Progenitor cell of endocrine pancreas (in vitro differentiated cells): ENCODE data around the gene ASPRV1. TPM values are rescaled to one million over a fixed set of nuclear protein-coding genes. Genes with fewer than 3 reads are reported as not detected.

Source experiments
- DNase-seq: peaks from one replicate; pipeline ENCODE4 v3.0.0; 2021; ENCODE audit warnings: low spot score; ENCODE audit not compliant: unreplicated experiment
- H3K27ac Mint-ChIP-seq: 2 replicates; pipeline ENCODE4 v1.8.0; 2021; ENCODE audit warnings: mild to moderate bottlenecking, moderate library complexity, mixed read lengths
- H3K27me3 Mint-ChIP-seq: 2 replicates; pipeline ENCODE4 v1.8.0; 2021; ENCODE audit warnings: mixed read lengths
- H3K36me3 Mint-ChIP-seq: 2 replicates; pipeline ENCODE4 v1.8.0; 2022; ENCODE audit warnings: mixed read lengths; ENCODE audit not compliant: insufficient read depth
- H3K4me1 Mint-ChIP-seq: 2 replicates; pipeline ENCODE4 v1.8.0; 2021; ENCODE audit warnings: low read depth, mixed read lengths
- H3K4me3 Mint-ChIP-seq: 2 replicates; pipeline ENCODE4 v1.8.0; 2021; ENCODE audit warnings: low read depth, mild to moderate bottlenecking, moderate library complexity, mixed read lengths
- H3K9me3 Mint-ChIP-seq: 2 replicates; pipeline ENCODE4 v1.8.0; 2021; ENCODE audit warnings: low read depth, mixed read lengths
- total RNA-seq: library from RNA; stranded (reverse); gene quantifications from 2 replicates; pipeline ENCODE4 v1.2.1, GENCODE V29; 2021
- TF ChIP-seq, protein P1 (sequence below): fragments of 200-600 bp; sonication (generic); IDR thresholded peaks from one replicate; pipeline ENCODE4 v1.5.0; 2021; ENCODE audit warnings: antibody characterized with exemption, mild to moderate bottlenecking; ENCODE audit not compliant: unreplicated experiment

ASPRV1 gene
- total RNA-seq, 1 donor from 2014 or later, result 1.1 TPM

DNA sequence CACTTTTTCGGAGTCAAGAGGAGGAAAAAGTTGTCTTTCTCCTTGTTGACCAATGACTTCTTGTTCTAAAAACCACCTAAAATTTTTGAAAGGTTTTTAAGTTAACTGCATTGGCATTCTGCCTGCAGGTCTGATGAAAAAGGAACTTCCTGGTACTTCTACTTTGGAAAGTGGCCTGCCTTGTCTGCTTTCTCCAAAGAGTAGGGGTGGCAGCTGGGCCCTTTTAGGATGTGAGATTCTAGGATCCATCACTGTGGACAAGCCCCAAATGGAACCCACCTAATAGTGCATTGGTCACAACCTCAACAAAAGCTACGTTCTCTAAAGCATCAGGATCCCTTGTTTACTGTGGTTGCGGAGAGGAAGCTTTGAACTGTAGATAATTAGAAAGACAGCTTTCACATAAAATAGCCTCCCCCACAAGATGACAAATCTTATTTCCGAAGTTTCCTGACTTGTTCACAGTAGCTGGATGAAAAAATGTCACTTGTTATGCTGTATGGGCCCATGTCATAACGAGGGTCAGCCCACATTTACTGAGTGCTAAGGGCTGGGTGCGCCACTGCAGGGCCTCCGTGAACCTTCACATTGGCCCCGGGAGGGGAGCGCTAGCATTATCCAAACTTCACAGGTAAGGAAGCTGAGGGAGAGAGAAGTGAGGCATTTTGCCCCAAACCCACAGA, 17.4 kb downstream of the ASPRV1 start:
- no peak overlapping the region for H3K4me3 Mint-ChIP-seq
- no peaks in the 10 kb centered on the region for H3K9me3 Mint-ChIP-seq
- TF ChIP-seq, protein P1, sequence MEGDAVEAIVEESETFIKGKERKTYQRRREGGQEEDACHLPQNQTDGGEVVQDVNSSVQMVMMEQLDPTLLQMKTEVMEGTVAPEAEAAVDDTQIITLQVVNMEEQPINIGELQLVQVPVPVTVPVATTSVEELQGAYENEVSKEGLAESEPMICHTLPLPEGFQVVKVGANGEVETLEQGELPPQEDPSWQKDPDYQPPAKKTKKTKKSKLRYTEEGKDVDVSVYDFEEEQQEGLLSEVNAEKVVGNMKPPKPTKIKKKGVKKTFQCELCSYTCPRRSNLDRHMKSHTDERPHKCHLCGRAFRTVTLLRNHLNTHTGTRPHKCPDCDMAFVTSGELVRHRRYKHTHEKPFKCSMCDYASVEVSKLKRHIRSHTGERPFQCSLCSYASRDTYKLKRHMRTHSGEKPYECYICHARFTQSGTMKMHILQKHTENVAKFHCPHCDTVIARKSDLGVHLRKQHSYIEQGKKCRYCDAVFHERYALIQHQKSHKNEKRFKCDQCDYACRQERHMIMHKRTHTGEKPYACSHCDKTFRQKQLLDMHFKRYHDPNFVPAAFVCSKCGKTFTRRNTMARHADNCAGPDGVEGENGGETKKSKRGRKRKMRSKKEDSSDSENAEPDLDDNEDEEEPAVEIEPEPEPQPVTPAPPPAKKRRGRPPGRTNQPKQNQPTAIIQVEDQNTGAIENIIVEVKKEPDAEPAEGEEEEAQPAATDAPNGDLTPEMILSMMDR, result no peak

DNA sequence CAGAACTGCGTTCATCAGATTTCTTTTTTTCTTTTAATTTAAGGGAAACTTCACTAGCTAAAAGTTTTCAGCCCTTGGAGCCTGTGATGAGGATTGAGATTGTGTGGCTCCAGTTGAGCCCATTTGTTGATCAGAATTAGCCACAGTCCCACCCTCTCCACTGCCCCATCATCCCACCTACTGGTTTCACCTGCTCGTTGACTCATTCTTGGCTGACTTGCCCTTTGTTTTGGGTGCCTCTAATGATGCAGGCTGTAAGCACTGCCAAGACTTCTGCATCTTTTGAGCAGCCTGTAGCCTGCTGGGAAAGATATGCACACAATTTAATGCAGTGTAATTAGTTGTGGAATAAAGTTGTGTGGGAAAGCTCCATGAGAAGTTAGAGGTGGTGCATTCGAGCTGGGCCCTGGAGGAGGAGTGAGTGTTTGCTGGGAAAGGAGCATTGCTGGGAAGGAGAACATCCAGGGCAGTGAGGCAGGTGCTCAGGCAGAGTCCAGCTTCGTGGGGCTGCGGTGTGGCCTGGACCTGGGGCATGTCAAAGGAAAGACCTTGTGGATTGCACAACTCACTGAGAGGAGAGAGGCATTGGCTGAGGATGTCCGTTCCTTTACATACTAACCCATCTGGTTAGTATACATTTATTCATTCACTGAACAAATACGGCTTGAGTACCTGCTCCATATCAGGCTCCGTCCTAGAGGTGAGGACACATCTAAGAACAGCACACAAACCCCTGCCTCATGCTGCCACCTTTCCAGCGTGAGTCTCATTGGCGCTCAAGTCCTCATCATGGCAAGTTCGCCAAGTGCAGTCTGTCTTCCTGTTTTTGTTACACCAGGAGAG, 18.2 kb downstream of the ASPRV1 start:
- DNase-seq, result no peak
- H3K9me3 Mint-ChIP-seq, result no peaks in the 10 kb centered on the region
- H3K27me3 Mint-ChIP-seq, result no peaks in the 10 kb centered on the region
- H3K4me1 Mint-ChIP-seq, result peaks cover 13% of the 10 kb centered on the region
- H3K36me3 Mint-ChIP-seq, result peaks cover 14% of the 10 kb centered on the region
- TF ChIP-seq, protein P1, result no peak
- no peak overlapping the region for H3K4me3 Mint-ChIP-seq
- H3K27ac Mint-ChIP-seq, result no peak overlapping the region

More for the DNA sequence above, 17.4 kb downstream of the ASPRV1 start:
- Mint-ChIP-seq H3K27me3 (peaks cover 1% of the 10 kb centered on the region), H3K36me3 (peaks cover 7% of the 10 kb centered on the region), H3K27ac (no peak overlapping the region), H3K4me1 (peaks cover 13% of the 10 kb centered on the region)
- DNase-seq, result no peak

DNA sequence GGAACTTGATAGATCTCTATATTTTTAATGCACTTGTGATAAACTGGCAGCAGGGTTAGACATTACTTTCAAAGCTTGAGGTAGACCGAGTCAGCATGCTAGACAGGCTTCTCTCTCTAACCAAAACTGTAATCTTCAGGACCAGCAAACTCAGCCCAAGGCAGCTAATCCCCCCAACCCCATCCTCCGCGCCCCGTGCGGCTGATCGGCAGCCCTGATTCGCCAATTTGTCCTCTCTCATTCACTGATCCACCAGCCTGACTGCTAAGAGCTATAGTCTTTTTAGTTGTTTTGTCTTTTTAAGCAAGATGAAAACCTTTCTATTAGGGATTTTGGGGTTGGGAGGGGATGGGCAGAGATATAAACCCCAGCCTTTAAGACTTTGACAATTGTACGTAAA, 20.7 kb downstream of the ASPRV1 start:
- Mint-ChIP-seq H3K4me3 (no peak overlapping the region), H3K27me3 (no peaks in the 10 kb centered on the region), H3K27ac (no peak overlapping the region), H3K4me1 (peaks cover 9% of the 10 kb centered on the region), H3K9me3 (no peaks in the 10 kb centered on the region), H3K36me3 (peaks cover 23% of the 10 kb centered on the region)
- TF ChIP-seq, protein P1, result no peak
- DNase-seq, result no peak

DNA sequence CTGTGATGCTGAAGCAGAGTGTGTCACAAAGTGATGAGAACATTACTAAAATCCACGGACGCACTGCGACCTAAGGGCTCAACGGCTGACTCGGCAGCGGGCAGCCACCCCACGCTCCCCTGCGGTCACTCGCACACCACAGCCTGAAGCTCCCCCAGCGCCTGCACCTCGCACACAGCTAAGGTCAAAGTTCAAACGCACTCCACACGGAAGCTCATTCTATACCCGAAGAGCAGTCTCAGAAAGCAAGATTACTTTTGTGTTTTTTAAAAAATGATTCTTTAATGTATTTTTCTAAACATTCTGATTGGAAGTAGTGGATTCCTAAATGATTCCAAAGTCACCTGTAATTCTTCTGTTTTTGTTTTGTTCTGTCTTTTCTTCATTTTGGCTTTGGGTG, 21.7 kb downstream of the ASPRV1 start:
- no peak for DNase-seq
- Mint-ChIP-seq H3K27ac (peak overlapping the region; percentile 74), H3K9me3 (no peaks in the 10 kb centered on the region), H3K27me3 (no peaks in the 10 kb centered on the region), H3K4me3 (peak overlapping the region; percentile 21), H3K36me3 (peaks cover 23% of the 10 kb centered on the region), H3K4me1 (peaks cover 9% of the 10 kb centered on the region)
- TF ChIP-seq, protein P1, result no peak

DNA sequence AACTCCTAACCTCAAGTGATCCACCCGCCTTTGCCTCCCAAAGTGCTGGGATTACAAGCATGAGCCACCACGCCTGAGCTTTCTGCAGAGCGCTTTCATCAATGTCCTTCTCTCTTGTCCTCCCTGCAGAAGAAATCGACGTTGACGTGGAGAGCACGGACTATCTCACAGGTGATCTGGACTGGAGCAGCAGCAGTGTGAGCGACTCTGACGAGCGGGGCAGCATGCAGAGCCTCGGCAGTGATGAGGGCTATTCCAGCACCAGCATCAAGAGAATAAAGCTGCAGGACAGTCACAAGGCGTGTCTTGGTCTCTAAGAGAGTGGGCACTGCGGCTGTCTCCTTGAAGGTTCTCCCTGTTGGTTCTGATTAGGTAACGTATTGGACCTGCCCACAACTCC, 23.5 kb downstream of the ASPRV1 start:
- Mint-ChIP-seq H3K9me3 (no peaks in the 10 kb centered on the region), H3K36me3 (peaks cover 22% of the 10 kb centered on the region), H3K27me3 (no peaks in the 10 kb centered on the region), H3K27ac (no peak overlapping the region), H3K4me3 (no peak overlapping the region), H3K4me1 (peaks cover 12% of the 10 kb centered on the region)
- no peak for DNase-seq
- TF ChIP-seq, protein P1, result no peak
